Mesodermal cell (in vitro differentiated cells): ENCODE results near the gene RAP1B.

Experiments used
- H3K27ac ChIP-seq: 2 replicates; pipeline ENCODE4 v1.7.0; 2013; ENCODE audit warnings: mild to moderate bottlenecking, low read depth, low read length, moderate library complexity; ENCODE audit not compliant: severe bottlenecking
- H3K36me3 ChIP-seq: 2 replicates; pipeline ENCODE4 v1.7.1; 2013; ENCODE audit warnings: mild to moderate bottlenecking, low read length, moderate library complexity; ENCODE audit not compliant: control insufficient read depth, insufficient read depth
- H3K4me1 ChIP-seq: one replicate; pipeline ENCODE4 v1.7.1; 2013; ENCODE audit warnings: mild to moderate bottlenecking, low read length; ENCODE audit not compliant: insufficient read depth, control insufficient read depth, poor library complexity, severe bottlenecking
- H3K4me3 ChIP-seq: 2 replicates; pipeline ENCODE4 v1.7.0; 2013; ENCODE audit warnings: low read length, control low read depth, mild to moderate bottlenecking; ENCODE audit not compliant: insufficient read depth, poor library complexity, severe bottlenecking; ENCODE audit errors: extremely low read depth
- H3K9me3 ChIP-seq: 2 replicates; pipeline ENCODE4 v1.7.1; 2013; ENCODE audit warnings: mild to moderate bottlenecking, low read length, moderate library complexity; ENCODE audit not compliant: control insufficient read depth
- WGBS, 2 experiments: methylation state at CpG; one replicate each; pipeline ENCODE4 v1.1.5; 2013; ENCODE audit warnings: missing lambda C conversion rate in 2 of 2; ENCODE audit not compliant: insufficient coverage in 2 of 2; 5-methylcytosine and 5-hydroxymethylcytosine counted together

The RAP1B gene

DNA sequence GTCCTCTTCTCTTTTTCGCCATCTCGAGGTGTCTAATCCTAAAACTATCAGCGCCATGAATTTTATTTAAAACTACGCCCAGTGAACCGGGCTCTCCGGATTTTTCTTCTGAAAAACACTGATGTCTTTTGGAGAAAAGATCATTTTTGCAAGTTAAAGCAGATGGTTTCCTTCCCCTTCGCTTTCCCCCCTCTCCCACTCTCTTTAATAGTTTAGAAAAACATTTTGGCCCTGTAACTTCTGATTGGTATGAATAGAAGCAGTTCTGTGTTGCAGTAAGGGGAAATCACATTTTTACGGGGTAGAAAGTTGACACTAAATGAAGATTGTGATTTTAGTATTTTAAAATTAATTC, 1.1 kb downstream of the RAP1B start:
- H3K9me3 ChIP-seq: no peaks in the 10 kb centered on the region
- 50 to 60% methylated on average over 1 to 2 of the region's 8 CpGs for WGBS, 2 experiments
- H3K4me1 ChIP-seq: peaks cover 6% of the 10 kb centered on the region
- peak overlapping the region; percentile 80 for H3K27ac ChIP-seq
- peak overlapping the region; percentile 82 for H3K4me3 ChIP-seq
- H3K36me3 ChIP-seq: peaks cover 13% of the 10 kb centered on the region

DNA sequence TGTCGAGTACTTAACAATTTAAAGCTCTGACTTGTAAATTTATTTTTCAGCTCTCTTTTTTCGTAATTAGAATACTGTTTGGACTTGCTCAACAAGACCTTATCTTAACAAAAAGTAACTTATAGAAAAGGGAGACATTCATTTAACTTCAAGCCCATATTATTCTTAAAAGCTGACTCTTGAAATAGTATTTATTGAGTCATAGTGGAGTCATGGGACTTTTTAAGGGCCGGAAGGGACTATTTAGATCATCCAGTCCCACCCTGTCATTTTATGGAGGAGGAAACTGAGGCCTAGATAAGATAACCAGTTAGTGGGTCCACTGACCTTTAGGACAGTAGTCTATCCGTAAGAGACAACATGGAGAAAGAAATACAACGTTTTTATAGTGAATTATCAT, 1.5 kb downstream of the RAP1B start:
- WGBS, 2 experiments: no CpG with 5 or more reads among the region's 5 CpGs
- Histone ChIP-seq H3K4me3 (peak overlapping the region; percentile 82), H3K9me3 (no peaks in the 10 kb centered on the region), H3K27ac (peak overlapping the region; percentile 80), H3K4me1 (peaks cover 6% of the 10 kb centered on the region), H3K36me3 (peaks cover 14% of the 10 kb centered on the region)

DNA sequence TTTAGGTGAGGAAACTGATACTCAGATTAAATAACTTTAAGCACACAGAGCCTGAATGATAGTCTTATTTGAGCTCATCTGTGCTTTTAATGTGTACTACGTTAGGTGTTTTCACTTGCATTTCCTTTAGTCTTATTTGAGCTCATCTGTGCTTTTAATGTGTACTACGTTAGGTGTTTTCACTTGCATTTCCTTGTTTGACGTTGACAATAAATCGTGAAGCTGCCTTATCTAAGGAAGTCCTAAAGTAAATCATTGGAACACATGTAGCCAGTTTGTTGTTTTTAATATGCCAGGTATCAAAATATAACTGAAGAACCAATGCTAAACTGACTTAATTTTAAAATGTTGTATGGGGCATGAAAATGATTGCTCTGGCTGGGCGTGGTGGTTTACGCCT, 2.0 kb downstream of the RAP1B start:
- Histone ChIP-seq H3K9me3 (no peaks in the 10 kb centered on the region), H3K4me1 (peaks cover 6% of the 10 kb centered on the region), H3K27ac (no peak overlapping the region), H3K4me3 (peak overlapping the region; percentile 82), H3K36me3 (peaks cover 16% of the 10 kb centered on the region)
- WGBS, 2 experiments: 90 to 100% methylated on average over 4 to 5 of the region's 6 CpGs

DNA sequence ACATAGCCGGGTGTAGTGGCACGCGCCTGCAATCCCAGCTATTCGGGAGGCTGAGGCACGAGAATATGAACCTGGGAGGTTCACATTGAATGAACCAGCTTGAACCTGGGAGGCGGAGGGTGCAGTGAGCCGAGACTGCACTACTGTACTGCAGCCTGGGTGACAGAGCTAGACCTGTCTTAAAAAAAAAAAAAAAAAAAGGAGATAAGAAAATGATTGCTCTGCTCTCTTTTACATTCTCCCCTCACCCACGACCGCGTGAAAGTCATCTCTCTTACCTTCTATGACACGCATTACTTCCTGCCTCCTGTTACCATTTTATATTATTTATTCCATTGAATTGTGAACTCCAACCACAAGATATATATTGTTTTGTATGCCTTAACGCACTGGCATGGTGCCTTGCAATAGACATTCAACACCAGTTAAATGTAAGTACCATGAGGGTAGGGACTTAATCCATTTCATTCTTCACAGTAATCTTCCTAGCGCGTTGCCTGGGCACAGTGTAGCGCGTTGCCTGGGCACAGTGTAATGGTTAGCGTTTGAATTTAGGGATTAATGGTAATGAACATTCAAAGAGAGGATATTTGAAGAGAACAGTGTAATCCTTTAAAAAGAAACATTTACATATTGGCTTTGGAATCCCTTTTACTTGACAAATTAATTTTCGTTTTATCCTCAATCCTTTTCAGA, 2.7 kb downstream of the RAP1B start:
- WGBS, 2 experiments: 93 to 95% methylated on average over 7 to 10 of the region's 18 CpGs

DNA sequence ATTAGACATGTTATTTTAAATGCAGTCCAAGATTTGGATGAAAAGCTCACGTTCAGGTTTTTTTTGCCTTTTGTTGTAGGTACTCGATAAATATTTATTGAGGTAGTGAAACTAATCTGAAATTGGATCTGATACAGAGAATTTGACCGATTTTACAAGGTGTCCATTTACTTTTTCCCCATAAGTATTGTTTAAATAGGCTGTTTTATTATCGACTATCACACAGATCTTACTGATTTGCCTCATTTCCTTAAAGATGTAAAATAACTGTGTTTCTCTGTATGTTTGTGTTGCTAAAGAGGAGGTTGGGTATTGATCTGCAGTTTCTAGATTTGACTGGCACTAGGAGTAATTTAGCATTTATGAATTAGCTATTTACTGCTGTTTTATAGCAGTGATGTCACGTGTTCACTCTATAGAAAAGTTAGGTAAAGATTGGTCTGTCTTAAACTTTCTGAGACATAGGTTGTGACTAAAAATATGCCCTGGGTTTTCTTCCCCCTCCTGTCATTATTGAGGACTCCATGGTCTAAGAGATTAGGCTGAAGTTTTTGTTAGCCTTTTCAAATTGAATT, 3.5 kb downstream of the RAP1B start:
- peaks cover 6% of the 10 kb centered on the region for H3K4me1 ChIP-seq
- H3K27ac ChIP-seq: no peak overlapping the region
- H3K36me3 ChIP-seq: peaks cover 22% of the 10 kb centered on the region
- WGBS, 2 experiments: 100% methylated on average over 1 to 3 of the region's 5 CpGs
- H3K9me3 ChIP-seq: no peaks in the 10 kb centered on the region
- H3K4me3 ChIP-seq: no peak overlapping the region

More for the DNA sequence above, 2.7 kb downstream of the RAP1B start:
- H3K4me1 ChIP-seq: peaks cover 6% of the 10 kb centered on the region
- H3K9me3 ChIP-seq: no peaks in the 10 kb centered on the region
- no peak overlapping the region for H3K27ac ChIP-seq
- H3K4me3 ChIP-seq: peak overlapping the region; percentile 82
- peaks cover 22% of the 10 kb centered on the region for H3K36me3 ChIP-seq

DNA sequence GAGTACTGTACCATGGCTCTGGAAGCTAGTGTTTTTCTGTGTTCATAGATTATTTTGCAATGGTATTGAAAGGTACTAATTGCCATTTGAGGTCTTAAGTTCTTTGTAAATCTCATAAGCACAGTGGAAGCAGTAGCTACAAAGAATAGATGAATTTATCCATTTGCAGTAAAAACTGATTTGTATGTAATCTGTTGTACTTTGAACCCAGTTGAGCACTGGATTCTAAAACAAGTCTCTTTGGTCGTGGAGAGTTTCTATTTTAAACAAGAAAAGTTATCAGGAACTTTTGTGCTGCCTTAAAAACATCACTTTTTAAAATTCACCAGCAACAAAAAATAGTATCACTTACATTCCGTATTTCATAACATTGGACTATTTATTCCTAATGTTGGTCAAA, 4.1 kb downstream of the RAP1B start:
- WGBS, 2 experiments: no CpG with 5 or more reads among the region's 2 CpGs

DNA sequence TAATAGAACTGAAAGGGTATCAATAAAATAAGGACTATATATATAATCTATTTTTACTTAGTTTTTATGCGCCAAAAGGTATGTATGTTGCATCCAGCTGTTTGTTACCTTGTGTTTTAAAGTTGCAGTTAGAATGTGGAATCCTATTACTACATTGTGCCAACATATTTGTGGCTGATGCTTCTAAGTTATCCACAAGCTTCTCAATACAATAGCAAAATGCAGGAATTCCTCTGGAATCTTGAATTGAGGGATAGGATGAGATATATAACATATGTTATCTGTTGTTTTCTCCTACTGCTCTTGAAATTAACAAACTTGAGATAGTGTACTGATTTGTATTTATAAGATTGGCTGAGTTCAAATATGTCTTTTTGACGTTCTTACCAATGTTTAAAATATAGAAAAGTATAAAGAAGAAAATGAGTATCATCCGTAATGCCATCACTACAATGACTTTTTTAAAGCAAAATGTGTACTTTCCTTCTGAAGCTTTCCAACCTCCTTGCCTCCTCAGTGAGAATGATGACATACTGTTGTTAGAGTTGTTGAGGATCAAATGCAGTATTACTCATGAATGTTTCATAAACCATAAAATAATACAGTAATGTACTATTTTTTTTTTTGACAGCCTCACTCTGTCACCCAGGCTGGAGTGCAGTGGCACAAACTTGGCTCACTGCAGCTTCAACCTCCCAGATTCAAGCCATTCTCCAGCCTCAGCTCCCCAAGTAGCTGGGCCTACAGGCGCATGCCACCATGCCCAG, 6.6 kb downstream of the RAP1B start:
- no peak overlapping the region for H3K4me3 ChIP-seq
- H3K4me1 ChIP-seq: peaks cover 6% of the 10 kb centered on the region
- peaks cover 36% of the 10 kb centered on the region for H3K36me3 ChIP-seq
- no peaks in the 10 kb centered on the region for H3K9me3 ChIP-seq
- no peak overlapping the region for H3K27ac ChIP-seq
- WGBS, 2 experiments: 100% methylated on average over 1 of the region's 4 CpGs; no CpG with 5 or more reads in 1 of the 2 experiments

More for the DNA sequence above, 4.1 kb downstream of the RAP1B start:
- no peaks in the 10 kb centered on the region for H3K9me3 ChIP-seq
- no peak overlapping the region for H3K27ac ChIP-seq
- peaks cover 22% of the 10 kb centered on the region for H3K36me3 ChIP-seq
- peaks cover 6% of the 10 kb centered on the region for H3K4me1 ChIP-seq
- no peak overlapping the region for H3K4me3 ChIP-seq

DNA sequence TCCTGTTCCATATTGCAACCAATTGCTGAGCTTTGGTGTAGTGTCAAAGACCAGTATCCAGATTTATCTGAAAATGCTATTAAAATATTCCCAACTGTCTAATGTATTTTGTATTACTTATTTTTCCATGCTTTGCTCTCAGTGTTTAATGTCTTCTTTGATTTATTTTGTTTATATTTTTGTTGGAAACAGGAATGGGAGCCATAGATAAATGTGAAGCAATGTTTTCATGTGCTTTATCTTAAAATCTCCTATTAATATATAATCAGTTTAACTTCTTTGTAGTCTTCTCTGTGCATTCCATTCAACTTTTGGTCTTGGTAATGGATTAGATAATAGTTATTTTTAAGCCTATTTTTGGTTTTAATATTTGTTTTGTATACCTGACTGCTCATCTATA, 8.8 kb downstream of the RAP1B start:
- Histone ChIP-seq H3K4me1 (peaks cover 8% of the 10 kb centered on the region), H3K27ac (no peak overlapping the region)

DNA sequence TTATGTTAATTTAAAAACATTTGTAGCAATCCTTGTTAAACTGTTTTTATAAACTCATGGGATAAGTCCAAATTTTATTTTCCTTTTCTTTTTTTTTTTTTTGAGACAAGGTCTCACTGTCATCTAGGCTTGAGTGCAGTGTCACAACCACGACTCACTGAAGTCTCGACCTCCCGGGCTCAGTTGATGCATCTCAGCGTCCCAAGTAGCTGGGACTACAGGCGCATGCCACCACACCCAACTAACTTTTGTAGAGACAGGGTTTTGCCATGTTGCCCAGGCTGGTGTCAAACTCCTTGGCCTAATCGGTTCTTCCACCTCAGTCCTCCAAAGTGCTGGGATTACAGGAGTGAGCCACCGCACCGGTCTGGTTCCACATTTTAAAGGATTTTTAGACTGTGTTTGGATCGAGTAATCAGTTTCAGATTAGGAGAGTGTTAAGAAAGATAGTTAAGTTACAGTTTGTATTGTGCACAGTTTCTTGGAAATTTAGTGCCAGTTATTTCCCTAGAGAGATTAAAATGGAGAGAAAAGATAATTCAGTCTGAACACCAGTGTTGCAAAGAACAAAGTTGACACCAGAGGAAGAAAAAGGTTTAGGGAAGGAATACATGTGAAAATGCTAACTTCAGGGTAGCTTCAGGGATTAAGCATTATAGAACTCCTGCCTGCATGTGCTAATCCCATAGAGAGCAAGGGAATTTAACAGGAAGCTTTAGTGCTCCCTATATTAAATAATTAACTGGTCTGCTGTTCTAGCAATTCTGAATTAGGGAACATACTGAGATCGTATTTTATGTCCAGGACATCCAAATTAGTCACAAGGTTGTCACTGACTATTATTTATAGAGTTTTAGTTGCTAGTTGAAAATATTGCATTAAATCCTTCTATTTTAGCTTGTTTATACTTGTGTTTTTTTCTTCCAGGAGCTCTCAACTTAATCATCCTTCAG, 10.1 kb downstream of the RAP1B start:
- H3K4me1 ChIP-seq: peaks cover 8% of the 10 kb centered on the region
- WGBS, 2 experiments: 92 to 97% methylated on average over 8 of the region's 10 CpGs
- peaks cover 53% of the 10 kb centered on the region for H3K36me3 ChIP-seq
- H3K27ac ChIP-seq: peak overlapping the region; percentile 31
- no peak overlapping the region for H3K4me3 ChIP-seq
- no peaks in the 10 kb centered on the region for H3K9me3 ChIP-seq

More for the DNA sequence above, 8.8 kb downstream of the RAP1B start:
- H3K4me3 ChIP-seq: no peak overlapping the region
- H3K9me3 ChIP-seq: no peaks in the 10 kb centered on the region
- peaks cover 41% of the 10 kb centered on the region for H3K36me3 ChIP-seq

DNA sequence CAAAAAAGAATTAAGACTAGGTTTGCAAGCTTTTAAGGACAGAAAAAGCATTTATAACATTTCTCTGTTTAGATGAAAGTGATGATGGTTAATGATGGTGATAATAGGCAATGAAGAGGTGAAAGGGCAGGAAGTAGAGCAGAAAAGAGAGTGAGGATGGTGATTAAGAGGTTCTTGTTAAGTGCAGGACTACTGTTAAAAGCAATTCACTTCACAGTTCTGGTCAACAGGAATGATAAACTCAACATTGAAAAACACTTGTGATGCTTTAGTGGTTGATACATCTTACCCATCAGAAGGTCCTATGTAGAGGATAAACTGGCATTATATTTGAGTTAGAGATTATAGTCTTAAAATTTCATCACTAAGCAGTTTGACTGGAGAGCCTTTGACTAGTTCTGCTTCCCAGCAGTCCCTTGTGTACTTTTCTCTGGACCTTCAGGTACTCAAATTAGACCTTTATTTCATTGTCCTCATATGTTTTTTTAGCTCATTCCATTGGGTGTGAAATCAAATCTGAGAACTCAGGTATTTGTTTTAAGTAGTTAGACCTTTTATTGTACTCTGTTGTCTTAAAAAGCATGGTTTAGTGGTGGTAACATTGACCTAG, 10.9 kb downstream of the RAP1B start:
- Histone ChIP-seq H3K27ac (no peak overlapping the region), H3K36me3 (peaks cover 59% of the 10 kb centered on the region), H3K9me3 (no peaks in the 10 kb centered on the region), H3K4me1 (peaks cover 8% of the 10 kb centered on the region), H3K4me3 (no peak overlapping the region)
